GM18505 (cell line): Measurements from ENCODE around the gene BICC1.

Source experiments
- ATAC-seq: cut with Tn5 transposase; IDR thresholded peaks from one replicate; pipeline ENCODE4 v1.9.1; 2021; ENCODE audit not compliant: unreplicated experiment
- POLR2A ChIP-seq: IDR thresholded peaks from 4 replicates; pipeline ENCODE4 v1.6.1; 2011; ENCODE audit warnings: borderline replicate concordance; ENCODE audit not compliant: insufficient read depth, insufficient read length; ENCODE audit errors: extremely low read depth

BICC1 gene

DNA sequence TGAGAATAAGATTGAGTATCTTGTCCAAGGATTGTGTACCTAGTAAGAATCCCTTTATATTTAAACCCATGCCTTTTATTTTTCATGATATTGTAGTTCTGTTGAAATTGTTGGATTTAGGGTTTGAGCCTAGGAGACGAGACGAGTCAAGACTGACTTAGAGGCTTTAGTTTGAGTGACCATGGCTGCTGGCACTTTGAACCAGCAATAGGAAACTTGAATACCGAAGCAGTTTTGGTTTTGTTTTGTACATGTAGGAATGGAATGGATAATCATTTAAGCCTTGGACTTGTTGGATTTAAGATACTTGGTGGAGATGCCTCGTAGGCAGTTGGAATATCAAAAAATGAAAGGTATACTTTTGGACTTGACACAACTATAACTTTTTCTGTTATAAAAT is 229.0 kb downstream of the BICC1 start:
- no peak for TF ChIP-seq POLR2A
- ATAC-seq, result no peak

DNA sequence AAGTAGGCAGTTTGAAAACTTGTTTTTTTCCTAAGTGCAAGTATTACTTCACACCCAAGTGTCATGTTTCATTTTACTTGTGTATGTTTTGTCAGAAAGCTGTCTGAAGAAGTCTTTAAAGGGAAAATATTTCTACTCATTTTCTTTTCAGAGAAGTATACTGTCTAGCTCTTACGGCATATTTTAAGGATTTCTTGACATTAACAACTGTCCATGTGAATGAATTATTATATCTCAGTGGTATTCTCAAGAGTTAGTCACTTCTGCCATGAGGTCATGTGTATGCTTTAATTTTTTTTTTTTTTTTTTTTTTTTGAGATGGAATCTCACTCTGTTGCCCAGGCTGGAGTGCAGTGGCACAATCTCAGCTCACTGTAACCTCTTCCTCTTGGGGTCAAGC is 229.5 kb downstream of the BICC1 start:
- ATAC-seq, result no peak
- TF ChIP-seq POLR2A, result no peak

DNA sequence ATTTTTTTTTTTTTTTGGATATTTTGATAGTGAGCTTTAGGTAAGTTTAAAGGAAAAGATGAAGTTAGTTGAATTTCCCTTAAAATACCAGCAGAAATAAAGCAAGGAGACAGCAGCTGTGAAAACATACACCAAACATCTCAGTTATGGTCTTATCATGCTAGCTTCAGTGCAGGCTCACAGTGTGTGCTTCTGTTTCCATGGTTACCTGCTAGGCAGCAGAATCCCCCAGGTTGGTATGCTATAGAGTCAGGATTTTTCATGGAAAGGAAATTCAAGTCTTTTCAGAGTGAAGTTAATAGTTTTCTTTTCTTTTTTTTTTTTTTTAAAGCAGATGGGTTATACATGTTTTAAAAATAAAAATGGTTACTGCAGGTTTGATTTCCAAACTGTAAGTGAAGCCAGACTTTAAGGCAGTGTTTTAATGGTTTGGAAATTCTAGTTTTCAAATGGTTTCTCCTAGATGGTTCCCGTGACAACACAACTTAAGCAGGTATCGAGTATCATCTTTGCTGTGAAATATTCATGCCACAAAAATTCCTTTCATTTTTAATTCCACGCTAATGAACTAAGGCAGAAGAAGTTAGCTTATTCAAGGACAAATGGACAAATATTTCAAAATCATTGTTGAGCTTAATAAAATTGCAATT is 230.9 kb downstream of the BICC1 start:
- no peak for ATAC-seq

DNA sequence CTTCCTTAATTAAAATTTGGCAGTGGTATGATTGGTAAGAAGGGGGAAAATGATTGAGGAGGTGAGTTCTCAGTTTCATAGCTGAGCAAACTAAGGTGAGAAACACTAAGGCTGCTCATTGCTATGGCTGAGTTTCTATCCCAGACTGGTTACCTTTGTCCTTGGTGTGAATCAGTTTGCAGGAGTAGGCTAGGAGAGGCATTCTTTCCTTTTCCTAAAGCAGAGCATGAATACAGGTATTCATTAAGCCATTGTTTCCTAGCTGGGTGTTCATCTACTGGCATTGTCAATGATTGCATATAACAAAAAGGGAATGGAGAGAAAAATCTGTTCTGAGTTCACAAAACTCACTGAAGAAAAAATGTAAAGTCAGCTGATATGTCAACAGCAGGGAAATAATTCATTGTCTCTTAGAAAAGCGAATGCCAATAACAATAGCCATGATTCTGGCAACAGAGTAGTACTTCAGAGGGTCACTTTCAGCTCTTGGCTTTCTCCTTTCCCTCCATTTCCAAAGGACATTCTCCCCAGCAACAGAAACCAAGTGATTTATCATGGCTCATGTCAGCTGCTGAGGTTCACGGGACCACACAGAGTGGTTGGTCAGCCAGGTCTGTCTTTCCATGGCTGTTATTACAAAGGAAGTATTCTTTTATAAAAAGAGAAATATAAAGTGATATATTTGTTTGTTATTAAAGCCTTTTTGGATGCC is 234.0 kb downstream of the BICC1 start:
- TF ChIP-seq POLR2A, result no peak

More for the DNA sequence above, 230.9 kb downstream of the BICC1 start:
- TF ChIP-seq POLR2A, result no peak

DNA sequence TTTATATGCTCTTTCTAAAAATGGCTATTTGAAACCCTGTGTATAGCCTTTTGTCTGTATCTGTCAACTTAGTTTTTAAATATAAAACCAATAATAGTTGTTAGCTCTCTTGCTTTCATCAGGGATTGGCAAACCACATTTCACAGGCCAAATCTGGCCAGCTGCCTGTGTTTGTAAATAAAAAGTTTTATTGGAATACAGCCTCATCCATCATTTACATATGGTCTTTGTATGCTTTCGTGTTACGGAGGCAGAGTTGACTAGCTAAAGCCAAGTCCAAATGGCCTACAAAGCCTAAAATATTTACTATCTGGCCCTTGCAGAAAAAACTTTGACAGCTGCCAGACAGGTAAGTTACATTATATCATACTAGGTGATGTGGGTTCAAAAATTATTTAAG is 235.0 kb downstream of the BICC1 start:
- ATAC-seq, result no peak
- TF ChIP-seq POLR2A, result no peak

More for the DNA sequence above, 234.0 kb downstream of the BICC1 start:
- no peak for ATAC-seq

DNA sequence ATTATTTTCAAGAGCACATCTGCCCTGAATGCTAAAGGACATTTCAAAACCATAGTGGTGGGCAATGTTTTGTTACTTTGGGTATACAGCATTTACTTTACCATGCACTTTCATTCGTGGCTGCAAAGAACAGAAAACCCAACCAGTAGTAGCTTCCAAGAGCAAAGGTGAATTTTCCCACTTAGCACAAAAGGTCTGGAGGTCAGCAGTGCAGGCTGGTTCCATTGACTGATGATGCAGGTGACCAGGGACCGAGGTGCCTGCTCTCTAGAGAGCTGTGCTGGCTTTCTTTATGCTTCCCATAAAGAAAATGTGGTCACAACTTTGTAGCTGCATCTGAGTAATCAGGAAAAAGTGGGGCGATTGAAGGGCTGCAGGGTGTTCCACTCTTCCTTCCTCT is 240.0 kb downstream of the BICC1 start:
- no peak for ATAC-seq
- TF ChIP-seq POLR2A, result no peak

DNA sequence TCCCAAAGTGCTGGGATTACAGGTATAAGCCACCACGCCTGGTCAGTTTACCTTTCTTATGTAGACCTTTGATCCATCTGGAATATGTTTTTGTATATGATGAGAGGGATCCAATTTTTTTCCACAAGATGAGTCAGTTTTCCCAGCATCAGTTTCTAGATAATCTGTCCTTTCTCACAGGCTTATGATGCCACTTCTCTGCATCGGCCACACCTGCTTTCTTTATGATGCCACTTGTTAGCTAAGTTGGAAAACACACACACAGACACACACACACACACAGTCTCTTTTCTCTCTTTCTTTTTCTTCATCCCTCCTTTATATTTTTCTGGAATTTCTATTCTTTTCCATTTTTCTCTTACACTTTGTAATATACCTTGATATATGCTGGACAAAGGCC is 240.8 kb downstream of the BICC1 start:
- no peak for ATAC-seq
- no peak for TF ChIP-seq POLR2A

DNA sequence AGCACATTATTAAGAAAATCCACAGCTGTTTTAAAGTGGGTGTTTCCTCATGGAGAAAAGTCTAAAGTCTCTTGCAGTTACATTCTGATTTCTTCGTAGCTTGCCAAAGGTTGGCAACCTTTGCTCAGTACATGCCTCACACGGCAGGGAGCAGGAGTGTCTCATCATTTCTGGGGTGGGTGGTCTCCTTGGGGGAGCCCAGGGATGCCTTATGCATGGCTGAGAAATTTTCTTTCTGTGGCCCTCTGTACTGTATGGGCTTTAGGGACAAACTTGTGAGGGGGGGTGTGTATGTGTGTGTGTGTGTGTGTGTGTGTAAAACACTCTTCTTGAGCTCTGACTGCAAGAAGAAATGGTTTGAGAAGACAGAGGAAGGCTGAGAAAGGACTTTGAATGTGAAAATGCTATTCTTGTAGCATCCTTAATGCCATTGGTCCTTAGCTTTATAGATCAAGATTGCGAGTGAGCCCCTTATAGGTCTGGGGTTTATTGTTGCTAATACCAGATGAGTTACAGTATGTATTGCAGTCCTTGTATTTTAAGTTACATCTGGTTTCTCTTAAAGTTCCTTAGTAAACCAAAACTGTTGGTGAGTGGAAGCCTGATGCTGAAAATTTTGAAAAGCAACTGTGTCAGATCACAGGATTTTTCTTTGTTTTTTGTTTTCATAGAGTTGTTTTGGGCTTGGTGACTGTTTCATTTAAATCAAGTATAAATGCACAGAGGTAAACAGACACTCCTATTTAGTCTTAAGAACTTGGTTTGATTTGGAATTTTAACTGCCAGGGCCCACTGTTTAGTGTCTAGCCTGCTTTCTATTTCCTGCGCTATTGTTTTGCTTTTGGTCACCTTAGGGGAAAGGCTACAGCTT is 242.0 kb downstream of the BICC1 start:
- no peak for TF ChIP-seq POLR2A
- ATAC-seq, result no peak

DNA sequence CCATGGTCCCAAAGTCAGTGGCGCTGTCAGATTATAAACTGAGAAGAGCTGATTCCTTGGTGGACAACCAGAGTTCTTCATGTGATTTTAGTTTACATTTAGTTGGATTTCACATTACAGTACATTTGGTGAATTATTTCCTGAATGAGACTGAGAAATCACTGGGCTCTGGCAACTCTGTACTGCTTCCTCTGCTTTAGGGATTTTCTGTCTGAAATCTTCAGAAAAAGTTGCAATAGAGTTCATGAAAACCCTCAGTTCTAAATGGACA is 242.6 kb downstream of the BICC1 start:
- ATAC-seq, result no peak
- TF ChIP-seq POLR2A, result no peak

DNA sequence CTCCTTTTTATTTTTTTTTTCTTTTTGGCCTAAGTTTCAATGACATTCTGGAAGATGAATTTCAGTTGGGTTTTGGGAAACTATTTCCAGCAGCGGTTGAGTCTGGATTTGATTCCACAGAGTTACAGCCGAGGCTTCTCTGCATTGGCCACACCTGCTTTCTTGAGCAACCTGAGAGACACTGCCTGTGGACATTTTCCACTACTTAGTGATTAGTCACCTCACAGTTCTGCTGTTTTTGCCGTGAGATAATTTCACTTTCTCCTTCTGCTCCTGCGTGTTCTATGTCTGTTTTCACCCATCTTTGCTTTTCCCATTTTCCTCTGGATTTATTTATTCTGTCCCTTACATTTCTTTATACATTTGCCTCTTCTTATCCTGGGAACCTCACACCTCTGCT is 243.0 kb downstream of the BICC1 start:
- no peak for TF ChIP-seq POLR2A
- no peak for ATAC-seq

DNA sequence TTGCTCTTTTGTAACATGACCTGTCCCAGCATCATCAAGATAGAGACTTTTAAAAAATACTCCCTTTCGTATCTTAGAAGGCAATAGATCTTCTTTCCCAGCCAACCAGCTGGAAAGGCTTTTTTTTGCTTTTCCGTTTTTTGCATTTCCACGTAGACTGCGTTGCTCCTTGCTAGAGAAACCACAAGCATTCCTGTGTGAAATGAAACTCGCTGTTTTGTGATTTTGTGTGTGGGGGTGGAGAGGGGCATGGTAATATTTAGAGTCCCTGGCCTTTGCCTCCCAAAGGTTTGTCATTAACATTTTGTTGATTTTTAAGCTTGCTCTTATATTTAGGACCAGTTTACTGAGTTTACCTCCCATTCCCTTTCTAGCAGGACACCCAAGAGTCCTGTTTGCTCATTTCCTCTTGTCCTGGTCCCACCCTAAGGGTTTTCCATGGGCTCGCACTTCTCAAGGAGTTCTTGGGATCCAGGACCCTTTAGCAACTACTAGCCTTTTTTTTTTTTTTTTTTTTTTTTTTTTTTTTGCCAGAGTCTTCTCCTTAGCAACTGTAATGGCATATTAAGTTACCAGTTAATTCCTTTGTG is 243.6 kb downstream of the BICC1 start:
- no peak for ATAC-seq
- no peak for TF ChIP-seq POLR2A

DNA sequence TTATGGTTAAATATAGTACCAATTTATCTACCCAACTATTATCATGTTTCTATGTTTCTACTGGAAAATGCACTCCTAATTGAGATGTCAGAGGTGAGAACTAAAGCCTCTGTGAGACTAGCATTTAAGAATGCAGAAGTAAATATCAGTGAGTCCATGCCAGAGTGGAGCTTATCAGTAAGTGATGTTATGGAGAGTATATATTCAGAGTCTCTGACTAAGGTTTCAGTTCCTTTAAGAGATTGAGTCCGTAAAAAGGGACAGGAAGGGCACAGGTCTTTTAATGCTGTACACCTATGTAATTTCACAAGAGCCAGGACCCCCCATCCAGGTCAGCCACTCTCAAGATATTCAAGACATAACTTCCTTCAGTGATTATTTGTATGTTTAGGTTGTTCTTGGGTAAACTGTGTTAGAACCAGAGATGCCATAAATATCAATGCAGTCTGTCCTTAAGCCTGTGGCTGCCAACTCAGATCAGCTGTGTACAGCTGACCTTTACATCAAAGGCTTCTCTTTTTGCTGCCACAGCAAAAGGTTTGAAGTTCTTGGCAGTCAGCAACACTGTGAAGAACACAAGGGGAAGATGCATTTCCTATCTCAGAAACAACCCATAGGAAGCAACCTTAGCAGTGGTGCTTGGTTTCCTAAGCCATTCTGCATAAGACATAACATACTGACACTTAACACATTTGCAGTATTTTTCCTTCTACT is 244.8 kb downstream of the BICC1 start:
- ATAC-seq, result no peak
- TF ChIP-seq POLR2A, result no peak

DNA sequence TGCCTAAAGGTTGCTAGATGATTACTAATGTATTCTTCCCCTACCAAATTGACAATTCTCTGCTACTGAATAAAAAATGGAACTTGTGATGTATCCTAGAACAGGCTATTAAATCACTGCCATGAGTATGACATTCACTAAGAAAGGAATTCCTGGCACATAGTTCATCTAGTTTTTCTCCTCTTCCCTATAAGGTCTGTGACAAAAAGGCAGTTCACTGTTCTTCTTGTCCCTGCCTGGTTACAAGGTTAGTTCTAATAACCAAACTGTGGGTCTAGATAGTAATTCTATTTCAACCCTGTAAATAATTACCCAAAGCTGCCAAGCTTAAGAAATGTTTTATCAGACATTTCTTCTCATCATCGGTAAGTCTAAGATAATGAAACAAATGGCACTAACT is 245.6 kb downstream of the BICC1 start:
- no peak for TF ChIP-seq POLR2A

More for the DNA sequence above, 245.6 kb downstream of the BICC1 start:
- no peak for ATAC-seq
